Medulla oblongata (tissue), 1 donor: ENCODE results near the gene PIP5K1C.

ENCODE experiments used
- DNase-seq: peaks from one replicate; pipeline ENCODE4 v3.0.0-alpha.2; 2015; ENCODE audit errors: extremely low spot score

Gene PIP5K1C

GRCh38 chr19:3646336-3647092, 53.8 kb downstream of the PIP5K1C start:
- DNase-seq, result no peak

GRCh38 chr19:3645726-3646125, 54.5 kb downstream of the PIP5K1C start:
- DNase-seq, result no peak

- no peak for DNase-seq
Measured at GRCh38 chr19:3645067-3645396, 55.2 kb downstream of the PIP5K1C start.

- DNase-seq, result peak; percentile 98
Measured at GRCh38 chr19:3644351-3645066, 55.8 kb downstream of the PIP5K1C start.

GRCh38 chr19:3643674-3644313, 56.5 kb downstream of the PIP5K1C start:
- DNase-seq, result no peak

- no peak for DNase-seq
Measured at GRCh38 chr19:3642987-3643673, 57.1 kb downstream of the PIP5K1C start.

GRCh38 chr19:3642296-3642695, 58.0 kb downstream of the PIP5K1C start:
- DNase-seq, result no peak

GRCh38 chr19:3641515-3642269, 58.6 kb downstream of the PIP5K1C start:
- no peak for DNase-seq

GRCh38 chr19:3639479-3639878, 60.8 kb downstream of the PIP5K1C start:
- no peak for DNase-seq

- DNase-seq, result no peak
Measured at GRCh38 chr19:3638208-3639193, 61.8 kb downstream of the PIP5K1C start.

GRCh38 chr19:3637621-3638020, 62.6 kb downstream of the PIP5K1C start:
- DNase-seq, result no peak

GRCh38 chr19:3636962-3637361, 63.3 kb downstream of the PIP5K1C start:
- DNase-seq, result no peak

- DNase-seq, result no peak
Measured at GRCh38 chr19:3636506-3636905, 63.8 kb downstream of the PIP5K1C start.

GRCh38 chr19:3634496-3635045, 65.7 kb downstream of the PIP5K1C start:
- no peak for DNase-seq

GRCh38 chr19:3633559-3633988, 66.7 kb downstream of the PIP5K1C start:
- no peak for DNase-seq

- DNase-seq, result peak; percentile 36
Measured at GRCh38 chr19:3632739-3633558, 67.3 kb downstream of the PIP5K1C start.

- DNase-seq, result no peak
Measured at GRCh38 chr19:3632098-3632497, 68.2 kb downstream of the PIP5K1C start.

GRCh38 chr19:3631053-3631861, 69.0 kb downstream of the PIP5K1C start:
- DNase-seq, result no peak
